Upper lobe of right lung (tissue), 1 donor: ENCODE results near the gene OPN3. TPM values are rescaled to one million over a fixed set of nuclear protein-coding genes. Genes with fewer than 3 reads are reported as not detected.

Source experiments
- ATAC-seq: fragments of 200-7000 bp; cut with Tn5 transposase; one replicate; pipeline ENCODE4 v1.9.1; 2020; ENCODE audit warnings: mild to moderate bottlenecking, moderate library complexity
- DNase-seq: peaks from one replicate; pipeline ENCODE4 v3.0.0-alpha.2; 2020
- H3K27ac ChIP-seq: fragments of 200-600 bp; one replicate; pipeline ENCODE4 v1.8.0; 2022
- H3K27me3 ChIP-seq: fragments of 200-600 bp; one replicate; pipeline ENCODE4 v1.8.0; 2022; ENCODE audit warnings: mild to moderate bottlenecking
- H3K36me3 ChIP-seq: fragments of 200-600 bp; one replicate; pipeline ENCODE4 v1.8.0; 2022
- H3K4me1 ChIP-seq: fragments of 200-600 bp; one replicate; pipeline ENCODE4 v1.8.0; 2022
- H3K4me3 ChIP-seq: fragments of 200-600 bp; one replicate; pipeline ENCODE4 v1.8.0; 2022; ENCODE audit warnings: mild to moderate bottlenecking
- H3K9me3 ChIP-seq: fragments of 200-600 bp; one replicate; pipeline ENCODE4 v1.8.0; 2022
- CTCF ChIP-seq: fragments of 200-600 bp; IDR thresholded peaks from one replicate; pipeline ENCODE4 v1.8.0; 2022; ENCODE audit warnings: antibody characterized with exemption
- intact Hi-C: fragments of 100-400 bp; cut with DNase I; formaldehyde crosslinking; loops from one replicate; pipeline ENCODE4 v1.11.0; 2022
- total RNA-seq: library from RNA; stranded (reverse); fragmentation: NEBNext Ultra II Directional; extraction: Animal tissue kit (Norgen Biotek cat#: 25700); gene quantifications from one replicate; pipeline ENCODE4 v1.2.1, GENCODE V29; 2021
- donor health status: DM: no; HTN: yes; CAD: no; lungs with severe emphysema.

Gene OPN3
- total RNA-seq, 1 donor from 2014 or later: 40.8 TPM

- Histone ChIP-seq H3K36me3 (no peaks in the 10 kb centered on the region), H3K27me3 (no peaks in the 10 kb centered on the region), H3K27ac (no peak overlapping the region), H3K4me1 (no peaks in the 10 kb centered on the region), H3K9me3 (no peaks in the 10 kb centered on the region), H3K4me3 (no peak overlapping the region)
- DNase-seq (no peak), ATAC-seq (no peak)
- TF ChIP-seq CTCF: no peak
- intact Hi-C loops: no loop called here
Observed at GRCh38 chr1:241592273-241592958, 47.8 kb downstream of the OPN3 start.

- TF ChIP-seq CTCF: no peak
- intact Hi-C loops: no loop called here
- H3K9me3 ChIP-seq: no peaks in the 10 kb centered on the region
- H3K4me3 ChIP-seq: no peak overlapping the region
- no peaks in the 10 kb centered on the region for H3K36me3 ChIP-seq
- H3K4me1 ChIP-seq: no peaks in the 10 kb centered on the region
- DNase-seq: no peak
- ATAC-seq: no peak
- no peaks in the 10 kb centered on the region for H3K27me3 ChIP-seq
- no peak overlapping the region for H3K27ac ChIP-seq
Observed at GRCh38 chr1:241591736-241592135, 48.4 kb downstream of the OPN3 start.

GRCh38 chr1:241591317-241591716 is 48.9 kb downstream of the OPN3 start:
- intact Hi-C loops: no loop called here
- no peak for TF ChIP-seq CTCF

GRCh38 chr1:241590719-241591118 is 49.5 kb downstream of the OPN3 start:
- Histone ChIP-seq H3K4me1 (no peaks in the 10 kb centered on the region), H3K27ac (no peak overlapping the region), H3K9me3 (no peaks in the 10 kb centered on the region), H3K36me3 (no peaks in the 10 kb centered on the region), H3K27me3 (no peaks in the 10 kb centered on the region), H3K4me3 (no peak overlapping the region)
- TF ChIP-seq CTCF: no peak
- intact Hi-C loops: no loop called here
- no peak for ATAC-seq
- no peak for DNase-seq

More at GRCh38 chr1:241591317-241591716, 48.9 kb downstream of the OPN3 start:
- H3K4me1 ChIP-seq: no peaks in the 10 kb centered on the region
- no peaks in the 10 kb centered on the region for H3K9me3 ChIP-seq
- H3K27me3 ChIP-seq: no peaks in the 10 kb centered on the region
- no peaks in the 10 kb centered on the region for H3K36me3 ChIP-seq
- ATAC-seq: peak; percentile 34
- no peak overlapping the region for H3K4me3 ChIP-seq
- DNase-seq: no peak
- H3K27ac ChIP-seq: no peak overlapping the region

- ATAC-seq (peak; percentile 45), DNase-seq (no peak)
- H3K36me3 ChIP-seq: no peaks in the 10 kb centered on the region
- TF ChIP-seq CTCF: no peak
- intact Hi-C loops: no loop called here
- H3K4me3 ChIP-seq: no peak overlapping the region
- H3K9me3 ChIP-seq: no peaks in the 10 kb centered on the region
- no peaks in the 10 kb centered on the region for H3K4me1 ChIP-seq
- H3K27ac ChIP-seq: no peak overlapping the region
- H3K27me3 ChIP-seq: no peaks in the 10 kb centered on the region
Observed at GRCh38 chr1:241589521-241589920, 50.6 kb downstream of the OPN3 start.
